Natural killer cell treated with Interleukin-12 subunit alpha and Interleukin-12 subunit beta and Interleukin-15 and Interleukin-18, amount 100 ng/mL, for 72 hours (primary cell): ENCODE measurements around the gene HMGCS2. TPM values are rescaled to one million over a fixed set of nuclear protein-coding genes. Genes with fewer than 3 reads are reported as not detected.
"Not testable (repeated sequence)": the region's sequence is repeated elsewhere in the genome, so short reads cannot be mapped to it uniquely, and the experiment has no call there.

ENCODE experiments used
- ATAC-seq, 2 donors: fragments of 150-1000 bp; cut with Tn5 transposase in 1 of 2; sonication (Bioruptor Pico), chemical (Tn5 transposase) in 1 of 2; 2 replicates each; pipeline ENCODE4 v1.10.0; 2021
- DNase-seq: peaks from one replicate; pipeline ENCODE4 v3.0.0; 2022; ENCODE audit warnings: low spot score
- H3K27ac Mint-ChIP-seq, 2 donors: 1 replicate in 1 of 2; 2 replicates in 1 of 2; pipeline ENCODE4 v1.8.0; 2022; ENCODE audit warnings: mixed read lengths in 2 of 2, mild to moderate bottlenecking in 1 of 2, moderate library complexity in 1 of 2
- H3K27me3 Mint-ChIP-seq, 2 donors: 1 replicate in 1 of 2; 2 replicates in 1 of 2; pipeline ENCODE4 v1.8.0; 2022; ENCODE audit warnings: mixed read lengths in 2 of 2
- H3K36me3 Mint-ChIP-seq: one replicate; pipeline ENCODE4 v1.8.0; 2022; ENCODE audit warnings: mixed read lengths
- H3K4me1 Mint-ChIP-seq, 2 donors: 1 replicate in 1 of 2; 2 replicates in 1 of 2; pipeline ENCODE4 v1.8.0; 2022; ENCODE audit warnings: low read depth in 2 of 2, mixed read lengths in 2 of 2, mild to moderate bottlenecking in 1 of 2
- H3K4me3 Mint-ChIP-seq: one replicate; pipeline ENCODE4 v1.8.0; 2022; ENCODE audit warnings: mixed read lengths
- H3K9me3 Mint-ChIP-seq: 2 replicates; pipeline ENCODE4 v1.8.0; 2022; ENCODE audit warnings: mixed read lengths
- total RNA-seq, 2 donors: library from RNA; stranded (reverse); gene quantifications; one replicate each; pipeline ENCODE4 v1.2.3, GENCODE V29; 2022

HMGCS2 gene
- total RNA-seq, 2 donors from 2014 or later, result not detected

DNA sequence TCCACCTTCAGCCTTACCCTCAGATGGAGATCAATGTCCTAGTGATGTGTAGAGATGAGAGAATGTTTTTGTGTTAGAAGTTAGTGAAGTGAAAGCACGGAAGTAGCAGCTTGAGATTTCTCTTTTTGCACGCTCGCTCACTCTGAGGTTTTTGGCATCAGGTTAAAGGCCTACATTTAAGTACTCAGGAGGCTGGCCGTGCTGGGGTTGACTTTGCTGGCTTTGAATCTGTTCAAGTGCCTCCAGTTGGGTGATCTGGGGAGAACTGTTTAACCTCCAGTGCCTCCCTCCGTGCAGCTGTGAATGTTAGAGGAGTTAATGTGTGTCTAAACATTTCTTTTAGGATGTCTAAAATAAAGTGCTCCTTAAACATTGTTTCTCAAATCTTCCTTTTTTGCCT, 43.1 kb downstream of the HMGCS2 start:
- ATAC-seq (no peak), DNase-seq (no peak)
- H3K27me3 Mint-ChIP-seq, result no peaks in the 10 kb centered on the region
- no peaks in the 10 kb centered on the region for H3K9me3 Mint-ChIP-seq
- H3K36me3 Mint-ChIP-seq, result no peaks in the 10 kb centered on the region
- no peak overlapping the region for H3K27ac Mint-ChIP-seq
- no peak overlapping the region for H3K4me3 Mint-ChIP-seq
- no peaks in the 10 kb centered on the region for H3K4me1 Mint-ChIP-seq

GRCh38 chr1:119724611-119725218, 44.0 kb downstream of the HMGCS2 start:
- H3K27me3 Mint-ChIP-seq, result no peaks in the 10 kb centered on the region
- H3K36me3 Mint-ChIP-seq, result no peaks in the 10 kb centered on the region
- no peak for DNase-seq
- no peaks in the 10 kb centered on the region for H3K4me1 Mint-ChIP-seq
- H3K27ac Mint-ChIP-seq, result no peak overlapping the region
- no peak for ATAC-seq
- H3K4me3 Mint-ChIP-seq, result no peak overlapping the region
- no peaks in the 10 kb centered on the region for H3K9me3 Mint-ChIP-seq

GRCh38 chr1:119721896-119722295, 46.8 kb downstream of the HMGCS2 start:
- Mint-ChIP-seq H3K36me3 (no peaks in the 10 kb centered on the region), H3K4me3 (no peak overlapping the region), H3K27me3 (no peaks in the 10 kb centered on the region), H3K9me3 (no peaks in the 10 kb centered on the region), H3K4me1 (no peaks in the 10 kb centered on the region), H3K27ac (no peak overlapping the region)
- ATAC-seq, result no peak
- DNase-seq, result no peak

DNA sequence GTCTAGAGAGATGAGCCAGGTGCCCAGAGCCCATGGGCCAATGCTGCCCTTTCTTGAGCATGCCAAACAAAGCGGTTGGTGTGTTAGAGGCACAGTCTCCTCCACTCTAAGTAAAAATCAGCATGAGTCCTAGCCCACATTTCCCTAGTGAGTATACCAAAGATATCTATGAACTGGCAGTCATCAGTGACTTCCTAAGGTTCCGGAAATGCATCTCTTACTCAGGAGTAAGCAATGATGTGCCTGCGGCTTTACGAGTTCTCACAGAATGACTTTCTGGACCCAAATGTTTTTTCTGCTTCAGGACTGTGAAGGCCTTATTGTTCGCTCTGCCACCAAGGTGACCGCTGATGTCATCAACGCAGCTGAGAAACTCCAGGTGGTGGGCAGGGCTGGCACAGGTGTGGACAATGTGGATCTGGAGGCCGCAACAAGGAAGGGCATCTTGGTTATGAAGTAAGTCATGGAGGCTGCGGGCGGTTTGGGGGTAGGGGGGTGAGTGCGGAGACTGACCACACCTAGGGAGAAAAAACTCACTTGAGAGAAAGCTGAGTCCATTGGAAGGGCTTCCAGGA, 47.8 kb downstream of the HMGCS2 start:
- no peak overlapping the region for H3K27ac Mint-ChIP-seq
- H3K27me3 Mint-ChIP-seq, result no peaks in the 10 kb centered on the region
- no peaks in the 10 kb centered on the region for H3K4me1 Mint-ChIP-seq
- no peak overlapping the region for H3K4me3 Mint-ChIP-seq
- ATAC-seq (no peak), DNase-seq (no peak)
- H3K36me3 Mint-ChIP-seq, result no peaks in the 10 kb centered on the region
- H3K9me3 Mint-ChIP-seq, result no peaks in the 10 kb centered on the region

GRCh38 chr1:119718972-119719371, 49.7 kb downstream of the HMGCS2 start:
- Mint-ChIP-seq H3K4me1 (peaks cover 4 to 9% of the 10 kb centered on the region in 2 donors), H3K27ac (no peak overlapping the region), H3K36me3 (no peaks in the 10 kb centered on the region), H3K4me3 (no peak overlapping the region), H3K27me3 (peaks cover 2 to 4% of the 10 kb centered on the region in 2 donors), H3K9me3 (no peaks in the 10 kb centered on the region)
- ATAC-seq (no peak), DNase-seq (no peak)

DNA sequence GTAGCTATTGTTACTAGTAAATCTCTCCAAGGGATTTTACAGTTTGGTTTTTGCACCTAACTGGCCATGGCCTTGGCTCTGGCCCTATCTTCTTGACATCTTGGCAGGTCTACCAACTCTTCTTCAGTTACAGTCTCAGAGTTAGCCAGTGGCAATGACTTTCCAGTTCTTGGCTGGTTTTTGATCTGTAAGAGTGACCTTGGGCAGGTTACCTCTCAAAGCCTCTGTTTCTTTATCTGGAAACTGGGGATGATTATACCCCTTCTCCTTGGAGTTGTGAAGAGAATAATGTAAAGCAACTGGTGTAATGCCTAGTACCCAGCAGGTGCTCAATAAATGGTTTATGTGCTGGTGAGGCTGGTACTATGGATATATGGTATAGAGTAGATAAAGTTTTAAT, 50.3 kb downstream of the HMGCS2 start:
- Mint-ChIP-seq H3K36me3 (no peaks in the 10 kb centered on the region), H3K4me3 (no peak overlapping the region), H3K27me3 (peaks cover 4 to 7% of the 10 kb centered on the region in 2 donors), H3K9me3 (no peaks in the 10 kb centered on the region), H3K4me1 (peaks cover 5 to 13% of the 10 kb centered on the region in 2 donors), H3K27ac (no peak overlapping the region)
- DNase-seq (no peak), ATAC-seq (no peak)

DNA sequence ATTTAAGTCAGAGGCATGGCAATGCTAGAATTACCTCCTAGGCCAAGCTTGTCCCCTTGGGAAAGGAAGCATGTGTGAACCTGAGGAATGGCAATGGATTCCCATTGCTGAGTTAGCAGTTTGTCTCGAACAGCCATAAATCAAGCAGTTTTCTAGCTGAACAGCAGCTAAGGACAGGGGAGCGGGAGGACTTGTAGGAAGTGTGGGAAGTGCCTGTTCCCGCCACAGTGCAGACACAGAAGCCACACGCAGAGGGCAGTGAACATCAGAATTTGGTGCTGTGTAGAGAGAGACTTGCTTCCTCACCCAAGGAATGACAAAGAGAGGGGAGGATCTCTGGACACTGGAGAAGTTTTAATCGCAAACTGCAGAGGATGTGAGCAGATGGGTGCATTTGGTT, 53.2 kb downstream of the HMGCS2 start:
- Mint-ChIP-seq H3K36me3 (peaks cover 6% of the 10 kb centered on the region), H3K4me3 (no peak overlapping the region), H3K9me3 (no peaks in the 10 kb centered on the region), H3K4me1 (peaks cover 19 to 28% of the 10 kb centered on the region in 2 donors), H3K27ac (no peak overlapping the region), H3K27me3 (peaks cover 16 to 22% of the 10 kb centered on the region in 2 donors)
- ATAC-seq (no peak), DNase-seq (no peak)

- DNase-seq (no peak), ATAC-seq (no peak)
- Mint-ChIP-seq H3K4me3 (no peak overlapping the region), H3K27me3 (peaks cover 19 to 22% of the 10 kb centered on the region in 2 donors), H3K9me3 (no peaks in the 10 kb centered on the region), H3K27ac (no peak overlapping the region), H3K36me3 (peaks cover 6% of the 10 kb centered on the region), H3K4me1 (peaks cover 19 to 28% of the 10 kb centered on the region in 2 donors)
These were observed 54.1 kb downstream of the HMGCS2 start for GRCh38 chr1:119714583-119714982.

DNA sequence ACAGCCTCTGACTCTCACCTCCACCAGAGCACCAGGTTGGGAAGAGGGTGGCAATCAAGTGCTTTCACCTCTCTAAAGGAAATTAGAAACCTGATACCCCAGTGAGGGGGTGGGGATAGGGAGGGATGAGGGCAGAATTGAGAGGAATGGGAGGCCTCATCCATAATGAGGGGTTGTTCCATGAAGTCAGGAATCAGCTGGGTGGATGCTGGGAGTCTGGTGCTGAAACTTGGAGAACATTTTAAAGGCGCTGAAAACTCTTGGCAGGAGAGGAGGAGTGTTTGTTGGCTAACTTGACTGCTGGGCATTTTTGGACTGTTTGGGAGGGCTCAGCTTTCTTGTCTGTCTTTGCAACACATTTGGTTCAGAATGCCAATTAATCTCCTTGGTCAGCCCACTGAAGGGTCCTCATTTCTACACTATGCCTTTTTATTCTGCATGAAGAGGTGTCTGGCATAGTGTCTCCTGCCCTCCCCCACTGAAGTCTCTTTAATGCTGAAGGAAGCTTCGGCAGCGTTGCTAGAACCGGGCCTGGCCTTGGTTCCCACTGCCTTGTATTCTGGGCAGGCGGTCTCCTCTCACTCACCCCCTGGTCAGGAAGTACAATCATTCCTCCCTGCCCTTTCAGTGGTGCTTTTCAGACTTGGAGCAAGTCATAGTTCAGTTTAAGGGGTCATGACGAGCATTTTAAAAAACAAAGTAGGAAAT, 54.8 kb downstream of the HMGCS2 start:
- peaks cover 20 to 22% of the 10 kb centered on the region in 2 donors for H3K27me3 Mint-ChIP-seq
- H3K9me3 Mint-ChIP-seq, result no peaks in the 10 kb centered on the region
- peaks cover 6% of the 10 kb centered on the region for H3K36me3 Mint-ChIP-seq
- no peak for DNase-seq
- H3K4me3 Mint-ChIP-seq, result peak overlapping the region; percentile 79
- no peak for ATAC-seq
- peaks cover 19 to 28% of the 10 kb centered on the region in 2 donors for H3K4me1 Mint-ChIP-seq
- no peak overlapping the region for H3K27ac Mint-ChIP-seq

- peak overlapping the region; percentile 79 for H3K4me3 Mint-ChIP-seq
- no peaks in the 10 kb centered on the region for H3K9me3 Mint-ChIP-seq
- peaks cover 19 to 28% of the 10 kb centered on the region in 2 donors for H3K4me1 Mint-ChIP-seq
- H3K27ac Mint-ChIP-seq, result peak overlapping the region in 1 of 2 donors; percentile 86
- H3K27me3 Mint-ChIP-seq, result peaks cover 20 to 22% of the 10 kb centered on the region in 2 donors
- no peak for DNase-seq
- peaks cover 6% of the 10 kb centered on the region for H3K36me3 Mint-ChIP-seq
- no peak for ATAC-seq
These were observed 55.5 kb downstream of the HMGCS2 start for GRCh38 chr1:119713039-119713748.

- ATAC-seq, result peak; percentile 66 to 70
- Mint-ChIP-seq H3K27ac (peak overlapping the region in 1 of 2 donors; percentile 86), H3K4me1 (peaks cover 19 to 28% of the 10 kb centered on the region in 2 donors), H3K36me3 (peaks cover 6% of the 10 kb centered on the region), H3K27me3 (peaks cover 20 to 22% of the 10 kb centered on the region in 2 donors), H3K4me3 (peak overlapping the region; percentile 92), H3K9me3 (no peaks in the 10 kb centered on the region)
- DNase-seq, result no peak
These were observed 56.2 kb downstream of the HMGCS2 start for GRCh38 chr1:119712342-119713038.

- Mint-ChIP-seq H3K4me1 (peaks cover 19 to 28% of the 10 kb centered on the region in 2 donors), H3K4me3 (peak within 1 kb of the TSS; percentile 92), H3K27ac (peak within 1 kb of the TSS in 1 of 2 donors; percentile 86), H3K27me3 (peaks cover 20 to 22% of the 10 kb centered on the region in 2 donors), H3K36me3 (peaks cover 6% of the 10 kb centered on the region), H3K9me3 (no peaks in the 10 kb centered on the region)
- DNase-seq, result peak; percentile 65
- ATAC-seq, result peak; percentile 83 to 88
These were observed 56.8 kb downstream of the HMGCS2 start, which contains the start of gene PHGDH for GRCh38 chr1:119711804-119712341. Gene PHGDH (plus strand): TSS chr1:119711934. CDS start chr1:119712023, 89 bp downstream.

DNA sequence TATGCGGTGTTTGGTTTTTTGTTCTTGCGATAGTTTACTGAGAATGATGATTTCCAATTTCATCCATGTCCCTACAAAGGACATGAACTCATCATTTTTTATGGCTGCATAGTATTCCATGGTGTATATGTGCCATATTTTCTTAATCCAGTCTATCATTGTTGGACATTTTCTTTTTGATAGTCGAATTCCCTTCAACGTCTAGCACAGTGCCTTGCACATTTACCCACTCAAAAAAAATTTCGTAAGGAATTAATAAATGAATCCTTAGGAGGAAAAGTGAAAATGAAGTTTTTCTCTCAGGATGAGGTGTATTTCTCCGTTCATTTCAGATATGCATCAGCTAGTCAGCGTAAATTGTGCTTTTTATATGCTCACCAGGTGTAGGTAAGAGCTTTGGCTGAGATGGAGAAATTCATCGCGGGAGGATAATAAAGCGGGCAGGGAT, 57.3 kb downstream of the HMGCS2 start:
- not testable (repeated sequence) for H3K36me3 Mint-ChIP-seq, ATAC-seq, DNase-seq, H3K9me3 Mint-ChIP-seq
- Mint-ChIP-seq H3K27me3 (peaks cover 20 to 22% of the 10 kb centered on the region in 2 donors), H3K27ac (peak overlapping the region in 1 of 2 donors; percentile 44), H3K4me3 (peak overlapping the region; percentile 92), H3K4me1 (peaks cover 19 to 28% of the 10 kb centered on the region in 2 donors)
